NCI-H526 treated with DMSO at 0.1 percent for 48 hours (cell line): ENCODE results near the gene MPV17.
A peak's percentile ranks its signal among the peaks of the same experiment; 100 is the strongest.
"Not testable (repeated sequence)": the region's sequence is repeated elsewhere in the genome, so short reads cannot be mapped to it uniquely, and the experiment has no call there.

Experiments used
- DNase-seq: peaks from one replicate; lab custom pipeline; 2025; lab: John Stamatoyannopoulos, UW

MPV17 gene

GRCh38 chr2:27323596-27324285 lies 844 bp upstream of the MPV17 start:
- DNase-seq, result no peak

- DNase-seq, result no peak
These were observed 564 bp downstream of the MPV17 start for GRCh38 chr2:27322301-27322765.

GRCh38 chr2:27320958-27321543 lies 1.8 kb downstream of the MPV17 start:
- no peak for DNase-seq

GRCh38 chr2:27319839-27320238 lies 3.1 kb downstream of the MPV17 start:
- DNase-seq, result not testable (repeated sequence)

- DNase-seq, result no peak
These were observed 6.1 kb downstream of the MPV17 start for GRCh38 chr2:27316655-27317412.

GRCh38 chr2:27315122-27315521 lies 7.8 kb downstream of the MPV17 start:
- DNase-seq, result no peak

- DNase-seq, result no peak
These were observed 8.2 kb downstream of the MPV17 start for GRCh38 chr2:27314709-27315108.

- DNase-seq, result no peak
These were observed 8.8 kb downstream of the MPV17 start for GRCh38 chr2:27313882-27314645.

GRCh38 chr2:27312152-27312551 lies 10.7 kb downstream of the MPV17 start:
- DNase-seq, result no peak

- DNase-seq, result no peak
These were observed 13.2 kb downstream of the MPV17 start for GRCh38 chr2:27309651-27310050.

- DNase-seq, result no peak
These were observed 14.5 kb downstream of the MPV17 start, which contains the start of gene UCN for GRCh38 chr2:27308359-27308881. Gene UCN (minus strand): TSS chr2:27308445. CDS start chr2:27307895, 550 bp downstream.

GRCh38 chr2:27307545-27308358 lies 15.1 kb downstream of the MPV17 start:
- DNase-seq, result no peak

GRCh38 chr2:27307287-27307544 lies 15.7 kb downstream of the MPV17 start:
- DNase-seq, result no peak

GRCh38 chr2:27306573-27307286 lies 16.2 kb downstream of the MPV17 start:
- no peak for DNase-seq

GRCh38 chr2:27306136-27306535 lies 16.8 kb downstream of the MPV17 start:
- DNase-seq, result no peak

- DNase-seq, result no peak
These were observed 17.4 kb downstream of the MPV17 start for GRCh38 chr2:27305516-27305915.

- no peak for DNase-seq
These were observed 18.2 kb downstream of the MPV17 start for GRCh38 chr2:27304488-27305240.

GRCh38 chr2:27303093-27304025 lies 19.5 kb downstream of the MPV17 start:
- peak; percentile 34 for DNase-seq

- not testable (repeated sequence) for DNase-seq
These were observed 22.3 kb downstream of the MPV17 start for GRCh38 chr2:27300606-27301005.
